Measurements from ENCODE around the gene NUP62CL. TPM values are rescaled to one million over a fixed set of nuclear protein-coding genes. Genes with fewer than 3 reads are reported as not detected.

NUP62CL gene
- total and polyA plus RNA-seq, 10 of the 15 experiments (the other 5 are each of a cell fraction or from before 2014, with no cell fraction given) = 2.5 to 6.0 (median 4.2) TPM

DNA sequence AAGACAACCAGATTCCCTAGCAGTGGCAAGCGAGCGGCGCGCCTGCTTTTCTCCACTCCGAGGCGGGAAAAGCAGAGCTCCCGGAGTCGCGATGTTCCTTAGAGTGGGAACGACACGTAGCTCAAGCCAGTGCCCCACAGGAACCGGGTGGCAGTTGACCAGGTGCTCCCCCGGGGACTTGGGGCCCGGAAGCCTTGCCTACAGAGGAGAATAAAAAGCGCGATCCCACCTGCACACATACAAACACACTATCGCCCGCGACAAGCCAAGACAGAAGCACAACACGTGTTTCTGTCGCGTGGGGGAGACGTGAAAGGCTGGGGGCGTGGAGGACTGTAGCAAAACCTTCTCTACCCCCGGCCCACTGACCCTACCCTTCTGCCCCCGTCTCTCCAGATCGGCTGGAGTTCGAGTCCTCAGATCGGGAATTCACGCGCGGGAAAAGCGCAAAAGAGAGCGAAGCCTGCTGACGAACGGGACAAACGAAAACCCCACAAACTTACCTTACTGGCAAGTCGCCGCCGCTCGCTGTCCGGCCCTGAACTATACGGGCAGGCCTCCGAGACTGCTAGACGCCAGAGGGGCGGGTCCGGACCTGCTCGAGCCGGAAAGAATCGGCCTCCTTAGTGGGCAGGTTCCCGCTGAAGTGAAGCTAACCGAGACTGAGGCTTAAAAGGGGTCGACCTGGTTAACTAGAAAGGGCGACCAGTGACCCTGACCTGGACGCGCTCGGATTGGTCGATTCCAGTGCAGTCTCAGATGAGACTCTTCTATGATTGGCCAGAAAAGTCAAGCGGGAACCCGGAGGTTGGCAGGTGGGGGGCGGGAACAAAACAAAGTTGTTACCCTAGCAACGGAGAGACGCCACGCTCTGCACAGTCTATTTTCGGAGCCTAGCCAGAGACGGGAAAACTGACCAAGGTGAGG lies at the start of gene NUP62CL, which contains the start of gene DNAAF6 (continued):
- peak; percentile 49; the same call in 1 of the 2 replicates for TF ChIP-seq BMI1 (IDR thresholded peaks at IDR 0.05; ENCODE audit: borderline replicate concordance)
- TF ChIP-seq REST (IDR thresholded peaks at IDR 0.05; ENCODE audit: low read depth, low read length) = no peak
- peak; percentile 34; the same call in 1 of the 2 replicates for TF ChIP-seq CREB1 (IDR thresholded peaks at IDR 0.05; ENCODE audit: low read depth)
- no peak for TF ChIP-seq HDAC6 (IDR thresholded peaks at IDR 0.05; ENCODE audit: unreplicated experiment)
- TF ChIP-seq EGR1 (IDR thresholded peaks at IDR 0.05; ENCODE audit: borderline replicate concordance in 1 of 2, low read depth in 2 of 2, low read length in 2 of 2) = no peak
- TF ChIP-seq RELA (IDR thresholded peaks at IDR 0.05; ENCODE audit: borderline replicate concordance, partially characterized antibody) = no peak
- TF ChIP-seq IKZF2 (IDR thresholded peaks at IDR 0.05) = no peak
- TF ChIP-seq CHD4 (IDR thresholded peaks at IDR 0.05) = no peak
- no peak for TF ChIP-seq POU2F2 (IDR thresholded peaks at IDR 0.05; ENCODE audit: borderline replicate concordance, low read depth, low read length)
- no peak for TF ChIP-seq LARP7 (IDR thresholded peaks at IDR 0.05)
- TF ChIP-seq JUNB (IDR thresholded peaks at IDR 0.05) = no peak
- no peak for TF ChIP-seq NBN (IDR thresholded peaks at IDR 0.05)
- TF ChIP-seq POLR2A (IDR thresholded peaks at IDR 0.05; ENCODE audit: low read depth, low read length) = peak; percentile 54; the same call in 1 of the 2 replicates
- TF ChIP-seq ATF2 (IDR thresholded peaks at IDR 0.05; ENCODE audit: low read length) = no peak
- TF ChIP-seq NKRF (conservative IDR thresholded peaks at IDR 0.05) = 0 out of 2 replicates have a peak, but pooled peaks have one; percentile 23
- no peak for TF ChIP-seq MEF2A (IDR thresholded peaks at IDR 0.05; ENCODE audit: insufficient read depth, low read depth, low read length)
- no peak for TF ChIP-seq SMAD1 (IDR thresholded peaks at IDR 0.05; ENCODE audit: low read depth, partially characterized antibody)
- TF ChIP-seq MTA3 (IDR thresholded peaks at IDR 0.05; ENCODE audit: borderline replicate concordance, low read length) = no peak
- TF ChIP-seq NFIC (IDR thresholded peaks at IDR 0.05; ENCODE audit: low read depth, low read length) = no peak
- TF ChIP-seq SRF (IDR thresholded peaks at IDR 0.05; ENCODE audit: low read depth in 2 of 2, low read length in 2 of 2) = no peak
